ENCODE measurements around the gene ZNF274. TPM values are rescaled to one million over a fixed set of nuclear protein-coding genes. Genes with fewer than 3 reads are reported as not detected.

Gene ZNF274
- total RNA-seq, 3 donors from 2014 or later (not counting 1 experiment from before 2014, with no cell fraction given), result 25.5 to 33.0 (median 30.1) TPM

DNA sequence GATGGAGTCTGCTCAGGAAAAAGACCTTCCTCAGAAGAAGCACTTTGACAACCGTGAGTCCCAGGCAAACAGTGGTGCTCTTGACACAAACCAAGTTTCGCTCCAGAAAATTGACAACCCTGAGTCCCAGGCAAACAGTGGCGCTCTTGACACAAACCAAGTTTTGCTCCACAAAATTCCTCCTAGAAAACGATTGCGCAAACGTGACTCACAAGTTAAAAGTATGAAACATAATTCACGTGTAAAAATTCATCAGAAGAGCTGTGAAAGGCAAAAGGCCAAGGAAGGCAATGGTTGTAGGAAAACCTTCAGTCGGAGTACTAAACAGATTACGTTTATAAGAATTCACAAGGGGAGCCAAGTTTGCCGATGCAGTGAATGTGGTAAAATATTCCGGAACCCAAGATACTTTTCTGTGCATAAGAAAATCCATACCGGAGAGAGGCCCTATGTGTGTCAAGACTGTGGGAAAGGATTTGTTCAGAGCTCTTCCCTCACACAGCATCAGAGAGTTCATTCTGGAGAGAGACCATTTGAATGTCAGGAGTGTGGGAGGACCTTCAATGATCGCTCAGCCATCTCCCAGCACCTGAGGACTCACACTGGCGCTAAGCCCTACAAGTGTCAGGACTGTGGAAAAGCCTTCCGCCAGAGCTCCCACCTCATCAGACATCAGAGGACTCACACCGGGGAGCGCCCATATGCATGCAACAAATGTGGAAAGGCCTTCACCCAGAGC is 29.6 kb downstream of the ZNF274 start:
- Histone ChIP-seq H3K4me1 (ENCODE audit: control insufficient read depth, insufficient read depth, low read length) (no peaks in the 10 kb centered on the region), H3K27me3 (ENCODE audit: control insufficient read depth, insufficient read depth, low read length) (no peaks in the 10 kb centered on the region), H3K27ac (ENCODE audit: low read length) (no peak overlapping the region), H3K36me3 (ENCODE audit: control insufficient read depth, insufficient read depth, low read length) (peaks cover 52% of the 10 kb centered on the region), H3K4me3 (ENCODE audit: low read length) (no peak overlapping the region), H3K9me3 (ENCODE audit: control insufficient read depth, insufficient read depth, low read length) (peaks cover 97% of the 10 kb centered on the region)
- peaks cover 10 to 27% of the 10 kb centered on the region in 2 donors for H3K9me3 Mint-ChIP-seq
- ATAC-seq (no peak), DNase-seq (no peak)
- no peak overlapping the region for H3K4me3 Mint-ChIP-seq
- intact Hi-C loops (cut with micrococcal nuclease), result no loop called here
- H3K27ac Mint-ChIP-seq, result no peak overlapping the region
- TF ChIP-seq, protein P1, sequence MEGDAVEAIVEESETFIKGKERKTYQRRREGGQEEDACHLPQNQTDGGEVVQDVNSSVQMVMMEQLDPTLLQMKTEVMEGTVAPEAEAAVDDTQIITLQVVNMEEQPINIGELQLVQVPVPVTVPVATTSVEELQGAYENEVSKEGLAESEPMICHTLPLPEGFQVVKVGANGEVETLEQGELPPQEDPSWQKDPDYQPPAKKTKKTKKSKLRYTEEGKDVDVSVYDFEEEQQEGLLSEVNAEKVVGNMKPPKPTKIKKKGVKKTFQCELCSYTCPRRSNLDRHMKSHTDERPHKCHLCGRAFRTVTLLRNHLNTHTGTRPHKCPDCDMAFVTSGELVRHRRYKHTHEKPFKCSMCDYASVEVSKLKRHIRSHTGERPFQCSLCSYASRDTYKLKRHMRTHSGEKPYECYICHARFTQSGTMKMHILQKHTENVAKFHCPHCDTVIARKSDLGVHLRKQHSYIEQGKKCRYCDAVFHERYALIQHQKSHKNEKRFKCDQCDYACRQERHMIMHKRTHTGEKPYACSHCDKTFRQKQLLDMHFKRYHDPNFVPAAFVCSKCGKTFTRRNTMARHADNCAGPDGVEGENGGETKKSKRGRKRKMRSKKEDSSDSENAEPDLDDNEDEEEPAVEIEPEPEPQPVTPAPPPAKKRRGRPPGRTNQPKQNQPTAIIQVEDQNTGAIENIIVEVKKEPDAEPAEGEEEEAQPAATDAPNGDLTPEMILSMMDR (IDR thresholded peaks at IDR 0.05), result no peak
- H3K36me3 Mint-ChIP-seq, result peaks cover 47% of the 10 kb centered on the region
- no peaks in the 10 kb centered on the region for H3K4me1 Mint-ChIP-seq
- WGBS (ENCODE audit: insufficient coverage), result 97% methylated on average over 17 of the region's 17 CpGs
- no peaks in the 10 kb centered on the region for H3K27me3 Mint-ChIP-seq (ENCODE audit: low read depth in 2 of 2)

DNA sequence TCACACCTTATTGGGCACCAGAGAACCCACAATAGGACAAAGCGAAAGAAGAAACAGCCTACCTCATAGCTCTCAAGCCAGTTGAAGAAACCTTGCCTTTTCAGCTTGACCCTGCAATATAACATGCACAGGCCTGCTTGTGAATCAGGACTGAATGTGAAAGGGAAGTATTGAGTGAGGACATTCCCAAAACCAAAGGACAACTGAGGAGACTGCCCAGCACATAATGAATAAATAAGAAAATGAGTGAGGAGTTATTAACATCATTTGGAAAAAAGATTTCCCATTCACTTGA is 30.2 kb downstream of the ZNF274 start:
- H3K27ac ChIP-seq (ENCODE audit: low read length), result no peak overlapping the region
- H3K27me3 Mint-ChIP-seq (ENCODE audit: low read depth in 2 of 2), result no peaks in the 10 kb centered on the region
- H3K9me3 ChIP-seq (ENCODE audit: control insufficient read depth, insufficient read depth, low read length), result peaks cover 97% of the 10 kb centered on the region
- H3K36me3 Mint-ChIP-seq, result peaks cover 42% of the 10 kb centered on the region
- no peaks in the 10 kb centered on the region for H3K4me1 ChIP-seq (ENCODE audit: control insufficient read depth, insufficient read depth, low read length)
- peaks cover 46% of the 10 kb centered on the region for H3K36me3 ChIP-seq (ENCODE audit: control insufficient read depth, insufficient read depth, low read length)
- TF ChIP-seq, protein P1 (IDR thresholded peaks at IDR 0.05), result no peak
- H3K4me3 Mint-ChIP-seq, result no peak overlapping the region
- peaks cover 4 to 22% of the 10 kb centered on the region in 2 donors for H3K9me3 Mint-ChIP-seq
- 100% methylated on average over 1 of the region's 1 CpG for WGBS (ENCODE audit: insufficient coverage)
- no peaks in the 10 kb centered on the region for H3K4me1 Mint-ChIP-seq
- no peak overlapping the region for H3K4me3 ChIP-seq (ENCODE audit: low read length)
- no peak for DNase-seq
- H3K27me3 ChIP-seq (ENCODE audit: control insufficient read depth, insufficient read depth, low read length), result no peaks in the 10 kb centered on the region
- no peak overlapping the region for H3K27ac Mint-ChIP-seq
- no peak for ATAC-seq
- intact Hi-C loops (cut with micrococcal nuclease), result no loop called here

DNA sequence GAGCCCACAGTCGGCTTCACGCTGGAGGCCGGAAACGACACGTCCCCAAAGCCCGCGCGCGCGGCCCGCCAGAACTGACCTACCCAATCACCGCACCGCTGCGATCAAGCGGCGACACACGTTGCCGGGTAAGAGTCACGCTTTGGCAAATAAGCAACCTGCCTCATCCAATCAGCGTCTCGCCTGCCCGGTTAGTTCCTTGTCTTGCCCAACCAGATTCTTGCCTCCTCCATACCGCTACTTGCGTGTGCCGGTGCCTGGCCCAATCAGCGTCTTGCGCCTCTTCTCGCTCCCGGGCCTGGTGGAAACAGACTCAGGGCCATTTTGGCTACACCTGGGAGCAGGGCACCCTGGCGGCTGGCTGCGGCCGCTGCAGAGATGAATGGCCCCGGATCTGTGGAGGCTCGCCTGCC is 34.2 kb downstream of the ZNF274 start:
- Histone ChIP-seq H3K36me3 (ENCODE audit: control insufficient read depth, insufficient read depth, low read length) (peaks cover 8% of the 10 kb centered on the region), H3K27ac (ENCODE audit: low read length) (no peak overlapping the region), H3K27me3 (ENCODE audit: control insufficient read depth, insufficient read depth, low read length) (no peaks in the 10 kb centered on the region), H3K9me3 (ENCODE audit: control insufficient read depth, insufficient read depth, low read length) (peaks cover 69% of the 10 kb centered on the region), H3K4me1 (ENCODE audit: control insufficient read depth, insufficient read depth, low read length) (no peaks in the 10 kb centered on the region), H3K4me3 (ENCODE audit: low read length) (no peak overlapping the region)
- H3K9me3 Mint-ChIP-seq, result peaks cover 0 to 11% of the 10 kb centered on the region in 2 donors
- intact Hi-C loops (cut with micrococcal nuclease), result no loop called here
- peaks cover 20% of the 10 kb centered on the region for H3K36me3 Mint-ChIP-seq
- 59% methylated on average over 34 of the region's 34 CpGs for whole genome bisulfite sequencing (ENCODE audit: insufficient coverage)
- H3K4me1 Mint-ChIP-seq, result no peaks in the 10 kb centered on the region
- TF ChIP-seq, protein P1 (IDR thresholded peaks at IDR 0.05), result no peak
- DNase-seq (no peak), ATAC-seq (no peak)
- H3K4me3 Mint-ChIP-seq, result peak overlapping the region; percentile 13
- H3K27ac Mint-ChIP-seq, result no peak overlapping the region
- H3K27me3 Mint-ChIP-seq (ENCODE audit: low read depth in 2 of 2), result no peaks in the 10 kb centered on the region

Measured in natural killer cell (primary cell).